Adrenal gland (tissue), 5 donors: Measurements from ENCODE around the gene SPATA19.

Source experiments
- CTCF ChIP-seq, 6 experiments: fragments of 450-650 bp in 4 of 6; fragments of 200-600 bp in 2 of 6; sonication (generic) in 1 of 6; IDR thresholded peaks; 1 replicate in 5 of 6; 2 replicates in 1 of 6; pipeline versions ENCODE4 v1.5.1 to v1.8.0; 2016 to 2021; ENCODE audit warnings: antibody characterized with exemption in 6 of 6, mild to moderate bottlenecking in 2 of 6, moderate library complexity in 1 of 6
- POLR2A ChIP-seq, 2 donors: fragments of 450-650 bp; IDR thresholded peaks; one replicate each; pipeline ENCODE4 v1.6.1; 2017; ENCODE audit warnings: antibody characterized with exemption in 2 of 2, mild to moderate bottlenecking in 2 of 2, moderate library complexity in 1 of 2
- donor health status: DM: no; HTN: no; CAD: no.

GRCh38 chr11:133841279-133842043, 3.9 kb downstream of the SPATA19 start:
- TF ChIP-seq POLR2A (IDR thresholded peaks at IDR 0.05), result no peak
- no peak for TF ChIP-seq CTCF (IDR thresholded peaks at IDR 0.05)
